K562 (cell line): Measurements from ENCODE around the gene PODNL1. TPM values are rescaled to one million over a fixed set of nuclear protein-coding genes. Genes with fewer than 3 reads are reported as not detected.

Source experiments
- CHAMP1 ChIP-seq: fragments of 450-650 bp; IDR thresholded peaks from 2 replicates; pipeline ENCODE4 v1.6.1; 2016; ENCODE audit warnings: mild to moderate bottlenecking
- KDM1A ChIP-seq, 2 experiments: fragments of 450-650 bp; IDR thresholded peaks; 2 replicates each; pipeline ENCODE4 v1.6.1; 2016; ENCODE audit warnings: mild to moderate bottlenecking in 2 of 2
- PYGO2 ChIP-seq: fragments of 450-650 bp; IDR thresholded peaks from 2 replicates; pipeline ENCODE4 v1.6.1; 2016; ENCODE audit warnings: mild to moderate bottlenecking, missing genetic modification characterization, moderate library complexity, missing compliant biosample characterization
- RAD21 ChIP-seq, 2 experiments: fragments of 250-450 bp in 1 of 2; fragments of 450-650 bp in 1 of 2; sonication (Bioruptor Pico) in 1 of 2; formaldehyde crosslinking in 1 of 2; IDR thresholded peaks in 1 of 2; conservative IDR thresholded peaks in 1 of 2; 2 replicates each; pipeline versions ENCODE4 v1.4.0 to v1.8.0; 2020 to 2022; ENCODE audit warnings: mild to moderate bottlenecking in 2 of 2, moderate library complexity in 1 of 2
- STAG1 ChIP-seq: sonication (generic); formaldehyde crosslinking; IDR thresholded peaks from 2 replicates; pipeline ENCODE4 v1.5.0; 2020; ENCODE audit warnings: missing genetic modification reagents, borderline replicate concordance
- ZNF324 ChIP-seq: fragments of 250-450 bp; sonication (Bioruptor Pico); IDR thresholded peaks from 2 replicates; pipeline ENCODE4 v1.4.0; 2020; ENCODE audit warnings: mild to moderate bottlenecking
- polyA plus RNA-seq, 8 experiments: library from polyadenylated mRNA; depleted of rRNA in 4 of 8; stranded (reverse) in 5 of 8; unstranded in 3 of 8; fragments of >200 nt; fragmentation: Nextera tagmentation in 2 of 8; fragmentation: Illumina TruSeq in 1 of 8; extraction: Ambion mirVana in 2 of 8; extraction: Trizol in 1 of 8; gene quantifications; 2 replicates each; pipeline versions ENCODE4 v1.2.1 to v1.2.3, GENCODE V29; 2011 to 2014; ENCODE audit warnings: inconsistent platforms in 1 of 8, missing spikeins in 1 of 8
- total RNA-seq, 7 experiments: library from RNA; depleted of rRNA in 6 of 7; stranded (reverse); fragments of >200 nt in 6 of 7; fragmentation: Illumina TruSeq in 2 of 7; extraction: Trizol in 2 of 7; gene quantifications; 2 replicates each; pipeline versions ENCODE4 v1.2.1 to v1.2.3, GENCODE V29; 2011 to 2021; ENCODE audit warnings: low replicate concordance in 1 of 7
- TF ChIP-seq, protein P1 (sequence below): IDR thresholded peaks from 2 replicates; pipeline ENCODE4 v1.6.1; 2014; ENCODE audit warnings: antibody characterized with exemption

The PODNL1 gene
- total and polyA plus RNA-seq, 9 of the 15 experiments (the other 6 are each of a cell fraction or from before 2014, with no cell fraction given), result 0.18 to 0.47 (median 0.23) TPM; not detected in 3

DNA sequence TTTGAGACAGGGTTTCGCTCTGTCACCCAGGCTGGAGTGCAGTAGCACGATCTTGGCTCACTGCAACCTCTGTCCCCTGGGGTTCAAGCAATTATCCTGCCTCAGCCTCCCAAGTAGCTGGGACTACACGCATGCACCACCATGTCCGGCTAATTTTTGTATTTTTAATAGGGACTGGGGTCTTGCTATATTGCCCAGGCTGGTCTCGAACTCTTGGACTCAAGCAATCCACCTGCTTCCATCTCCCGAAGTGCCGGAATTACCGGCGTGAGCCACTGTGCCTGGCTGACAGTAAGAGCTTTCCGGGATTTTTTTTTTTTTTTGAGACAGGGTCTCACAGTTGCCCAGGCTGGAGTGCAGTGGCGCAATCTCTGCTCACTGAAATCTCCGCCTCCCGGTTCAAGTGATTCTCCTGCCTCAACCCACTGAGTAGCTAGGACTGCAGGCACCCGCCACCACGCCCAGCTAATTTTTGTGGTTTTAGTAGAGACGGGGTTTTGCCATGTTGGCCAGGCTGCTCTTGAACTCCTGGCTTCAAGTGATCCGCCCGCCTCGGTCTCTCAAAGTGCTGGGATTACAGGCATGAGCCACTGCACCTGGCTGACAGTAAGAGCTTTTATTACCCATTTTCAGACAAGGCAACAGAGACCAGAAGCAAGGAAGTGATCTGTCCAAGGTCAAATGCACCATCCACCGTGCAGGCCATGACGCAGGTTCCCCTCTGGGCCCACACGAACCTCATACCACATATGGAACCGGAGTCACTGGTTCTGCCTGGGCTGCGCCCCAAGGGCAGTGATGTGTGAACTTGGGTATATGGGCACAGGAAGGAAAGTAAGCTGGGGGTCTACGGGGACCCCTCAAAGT, 46.9 kb upstream of the PODNL1 start (continued):
- TF ChIP-seq RAD21 (CRISPR knock-in tag; conservative IDR thresholded peaks at IDR 0.05 in 1 of 2, IDR thresholded peaks at IDR 0.05 in 1 of 2), result no peak
- no peak for TF ChIP-seq PYGO2 (tag)
- no peak for TF ChIP-seq STAG1 (CRISPR knock-in tag)
- TF ChIP-seq, protein P1, sequence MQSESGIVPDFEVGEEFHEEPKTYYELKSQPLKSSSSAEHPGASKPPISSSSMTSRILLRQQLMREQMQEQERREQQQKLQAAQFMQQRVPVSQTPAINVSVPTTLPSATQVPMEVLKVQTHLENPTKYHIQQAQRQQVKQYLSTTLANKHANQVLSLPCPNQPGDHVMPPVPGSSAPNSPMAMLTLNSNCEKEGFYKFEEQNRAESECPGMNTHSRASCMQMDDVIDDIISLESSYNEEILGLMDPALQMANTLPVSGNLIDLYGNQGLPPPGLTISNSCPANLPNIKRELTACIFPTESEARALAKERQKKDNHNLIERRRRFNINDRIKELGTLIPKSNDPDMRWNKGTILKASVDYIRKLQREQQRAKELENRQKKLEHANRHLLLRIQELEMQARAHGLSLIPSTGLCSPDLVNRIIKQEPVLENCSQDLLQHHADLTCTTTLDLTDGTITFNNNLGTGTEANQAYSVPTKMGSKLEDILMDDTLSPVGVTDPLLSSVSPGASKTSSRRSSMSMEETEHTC, result no peak
- 0 out of 4 replicates have a peak, but pooled peaks of 1 of the 2 experiments have one; percentile 14 for TF ChIP-seq KDM1A (IDR thresholded peaks at IDR 0.05)
- TF ChIP-seq ZNF324 (CRISPR knock-in tag), result no peak
- no peak for TF ChIP-seq CHAMP1
